ENCODE data around the gene MOB2.

GRCh38 chr11:1433568-1433967 lies 53.0 kb downstream of the MOB2 start:
- TF ChIP-seq CTCF (IDR thresholded peaks at IDR 0.05; ENCODE audit: low read depth, low read length) (no peak), EZH2phosphoT487 (IDR thresholded peaks at IDR 0.05; ENCODE audit: low read depth) (no peak)

All from OCI-LY3 (cell line).